Sigmoid colon (tissue), 7 donors: ENCODE measurements around the gene KLK5. TPM values are rescaled to one million over a fixed set of nuclear protein-coding genes. Genes with fewer than 3 reads are reported as not detected.
"Not testable (repeated sequence)": the region's sequence is repeated elsewhere in the genome, so short reads cannot be mapped to it uniquely, and the experiment has no call there.

ENCODE experiments used
- DNase-seq: peaks from one replicate; pipeline ENCODE4 v3.0.0-alpha.2; 2019
- H3K27ac ChIP-seq, 4 donors: fragments of 200-600 bp; sonication (generic); one replicate each; pipeline ENCODE4 v1.5.1; 2016 to 2019; ENCODE audit warnings: mild to moderate bottlenecking in 1 of 4
- H3K27me3 ChIP-seq, 3 donors: fragments of 200-600 bp; sonication (generic); one replicate each; pipeline ENCODE4 v1.5.1; 2019; ENCODE audit warnings: mild to moderate bottlenecking in 1 of 3
- H3K36me3 ChIP-seq, 4 donors: fragments of 200-600 bp; sonication (generic); one replicate each; pipeline ENCODE4 v1.5.1; 2016 to 2019
- H3K4me1 ChIP-seq, 4 donors: fragments of 200-600 bp; sonication (generic); one replicate each; pipeline ENCODE4 v1.5.1; 2017 to 2019
- H3K4me3 ChIP-seq, 4 donors: fragments of 200-600 bp; sonication (generic); one replicate each; pipeline ENCODE4 v1.5.1; 2017 to 2019; ENCODE audit warnings: mild to moderate bottlenecking in 2 of 4, moderate library complexity in 1 of 4
- H3K9me3 ChIP-seq, 4 donors: fragments of 200-600 bp in 3 of 4; sonication (generic) in 3 of 4; one replicate each; pipeline versions ENCODE4 v1.5.1 to v1.6.1; 2013 to 2019
- EP300 ChIP-seq, 4 donors: sonication (generic); formaldehyde crosslinking; IDR thresholded peaks; one replicate each; pipeline ENCODE4 v1.6.1; 2017; ENCODE audit warnings: antibody characterized with exemption in 4 of 4
- POLR2A ChIP-seq, 2 donors: fragments of 450-650 bp; IDR thresholded peaks; one replicate each; pipeline ENCODE4 v1.6.1; 2016; ENCODE audit warnings: antibody characterized with exemption in 2 of 2, mild to moderate bottlenecking in 2 of 2, moderate library complexity in 2 of 2
- POLR2AphosphoS5 ChIP-seq, 4 donors: sonication (generic); formaldehyde crosslinking; IDR thresholded peaks; one replicate each; pipeline ENCODE4 v1.6.1; 2017; ENCODE audit warnings: antibody characterized with exemption in 4 of 4
- WGBS, 2 donors: extraction: QIAGEN DNeasy Blood & Tissue Kit; methylation state at CpG; one replicate each; pipeline ENCODE4 v1.1.7; 2013; 5-methylcytosine and 5-hydroxymethylcytosine counted together
- intact Hi-C: fragments of 100-400 bp; cut with DNase I; formaldehyde crosslinking; loops from one replicate; pipeline ENCODE4 v1.15.1; 2023
- polyA plus RNA-seq, 3 donors: library from polyadenylated mRNA; stranded (reverse); fragments of 200-250 nt; gene quantifications; one replicate each; pipeline ENCODE4 v1.2.3, GENCODE V29; 2013
- total RNA-seq, 4 donors: library from RNA; depleted of rRNA; stranded (reverse); fragments of >200 nt; gene quantifications; one replicate each; pipeline ENCODE4 v1.1.0, GENCODE V29; 2016
- TF ChIP-seq, protein P1 (sequence below), 4 experiments: fragments of 450-650 bp in 3 of 4; fragments of 200-600 bp in 1 of 4; IDR thresholded peaks; one replicate each; pipeline ENCODE4 v1.5.1; 2016 to 2019; ENCODE audit warnings: antibody characterized with exemption in 4 of 4, mild to moderate bottlenecking in 3 of 4, moderate library complexity in 2 of 4
- donor health status: healthy with polysubstance abuse.
- donor health status: Bipolar disorder and iron deficiency.
- donor health status: healthy.

The KLK5 gene
- total and polyA plus RNA-seq, 7 donors, result not detected

- no peak overlapping the region for H3K4me3 ChIP-seq
- peaks cover 0 to 76% (median 13%) of the 10 kb centered on the region in 3 donors for H3K27me3 ChIP-seq
- WGBS, 2 donors, result 66 to 80% methylated on average over 9 of the region's 9 CpGs
- H3K27ac ChIP-seq, result no peak overlapping the region
- TF ChIP-seq, protein P1, sequence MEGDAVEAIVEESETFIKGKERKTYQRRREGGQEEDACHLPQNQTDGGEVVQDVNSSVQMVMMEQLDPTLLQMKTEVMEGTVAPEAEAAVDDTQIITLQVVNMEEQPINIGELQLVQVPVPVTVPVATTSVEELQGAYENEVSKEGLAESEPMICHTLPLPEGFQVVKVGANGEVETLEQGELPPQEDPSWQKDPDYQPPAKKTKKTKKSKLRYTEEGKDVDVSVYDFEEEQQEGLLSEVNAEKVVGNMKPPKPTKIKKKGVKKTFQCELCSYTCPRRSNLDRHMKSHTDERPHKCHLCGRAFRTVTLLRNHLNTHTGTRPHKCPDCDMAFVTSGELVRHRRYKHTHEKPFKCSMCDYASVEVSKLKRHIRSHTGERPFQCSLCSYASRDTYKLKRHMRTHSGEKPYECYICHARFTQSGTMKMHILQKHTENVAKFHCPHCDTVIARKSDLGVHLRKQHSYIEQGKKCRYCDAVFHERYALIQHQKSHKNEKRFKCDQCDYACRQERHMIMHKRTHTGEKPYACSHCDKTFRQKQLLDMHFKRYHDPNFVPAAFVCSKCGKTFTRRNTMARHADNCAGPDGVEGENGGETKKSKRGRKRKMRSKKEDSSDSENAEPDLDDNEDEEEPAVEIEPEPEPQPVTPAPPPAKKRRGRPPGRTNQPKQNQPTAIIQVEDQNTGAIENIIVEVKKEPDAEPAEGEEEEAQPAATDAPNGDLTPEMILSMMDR (IDR thresholded peaks at IDR 0.05), result no peak
- intact Hi-C loops, result no loop called here
- no peaks in the 10 kb centered on the region for H3K36me3 ChIP-seq
- H3K9me3 ChIP-seq, result no peaks in the 10 kb centered on the region
- H3K4me1 ChIP-seq, result no peaks in the 10 kb centered on the region
- DNase-seq, result no peak
Measured at GRCh38 chr19:50972795-50973376, 20.0 kb upstream of the KLK5 start.

DNA sequence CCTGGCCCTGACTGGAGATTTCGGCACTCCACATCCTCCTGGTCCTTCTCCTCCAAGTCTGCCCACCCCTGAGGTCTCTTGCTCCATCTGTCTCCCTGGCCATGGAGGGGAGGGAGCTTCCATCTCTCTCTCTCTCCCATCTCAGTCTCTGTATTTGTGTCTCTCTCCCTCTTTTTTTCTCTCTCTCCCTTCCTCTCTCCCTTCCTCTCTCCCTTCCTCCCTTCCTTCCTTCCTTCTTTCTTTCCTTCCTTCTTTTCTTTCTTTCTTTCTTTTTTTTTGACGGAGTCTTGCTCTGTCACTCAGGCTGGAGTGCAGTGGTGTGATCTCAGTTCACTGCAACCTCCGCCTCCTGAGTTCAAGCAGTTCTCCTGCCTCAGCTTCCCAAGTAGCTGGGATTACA, 17.0 kb upstream of the KLK5 start:
- H3K27ac ChIP-seq, H3K36me3 ChIP-seq, H3K9me3 ChIP-seq, H3K4me3 ChIP-seq, DNase-seq, H3K4me1 ChIP-seq, intact Hi-C loops: not testable (repeated sequence)
- 83 to 84% methylated on average over 3 of the region's 3 CpGs for WGBS, 2 donors
- peaks cover 0 to 75% (median 11%) of the 10 kb centered on the region in 3 donors for H3K27me3 ChIP-seq

DNA sequence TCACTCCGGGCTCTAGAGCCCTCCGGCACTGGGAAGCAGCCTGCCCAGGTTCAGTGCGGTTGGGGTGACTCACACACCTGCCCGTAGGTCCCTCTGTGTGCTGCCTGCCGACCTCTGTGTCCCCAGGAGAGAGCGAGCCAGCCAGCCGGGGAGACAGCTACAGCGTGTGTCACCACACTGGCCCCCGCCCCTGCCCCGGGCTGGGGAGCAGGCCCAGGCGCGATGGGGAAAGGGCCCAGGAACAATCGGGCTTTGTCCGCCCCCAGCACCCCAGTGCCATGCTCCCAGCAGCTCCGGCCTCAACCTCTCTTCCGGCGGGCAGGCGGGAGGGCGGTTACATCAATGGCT, 16.5 kb upstream of the KLK5 start, which contains the start of gene KLK6:
KLK6 (minus strand) TSS at position 179 of the 348 bp plus-strand sequence. CDS start 1,487 bp downstream, outside the sequence.
- Histone ChIP-seq H3K4me3 (no peak within 1 kb of the TSS), H3K9me3 (no peaks in the 10 kb centered on the region), H3K27ac (no peak within 1 kb of the TSS), H3K27me3 (peaks cover 0 to 73% (median 11%) of the 10 kb centered on the region in 3 donors), H3K36me3 (no peaks in the 10 kb centered on the region), H3K4me1 (no peaks in the 10 kb centered on the region)
- TF ChIP-seq POLR2AphosphoS5 (IDR thresholded peaks at IDR 0.05) (no peak), EP300 (IDR thresholded peaks at IDR 0.05) (no peak), POLR2A (IDR thresholded peaks at IDR 0.05) (no peak)
- TF ChIP-seq, protein P1 (IDR thresholded peaks at IDR 0.05), result no peak
- intact Hi-C loops, result no loop called here
- no peak for DNase-seq
- 68 to 74% methylated on average over 19 of the region's 19 CpGs for WGBS, 2 donors

DNA sequence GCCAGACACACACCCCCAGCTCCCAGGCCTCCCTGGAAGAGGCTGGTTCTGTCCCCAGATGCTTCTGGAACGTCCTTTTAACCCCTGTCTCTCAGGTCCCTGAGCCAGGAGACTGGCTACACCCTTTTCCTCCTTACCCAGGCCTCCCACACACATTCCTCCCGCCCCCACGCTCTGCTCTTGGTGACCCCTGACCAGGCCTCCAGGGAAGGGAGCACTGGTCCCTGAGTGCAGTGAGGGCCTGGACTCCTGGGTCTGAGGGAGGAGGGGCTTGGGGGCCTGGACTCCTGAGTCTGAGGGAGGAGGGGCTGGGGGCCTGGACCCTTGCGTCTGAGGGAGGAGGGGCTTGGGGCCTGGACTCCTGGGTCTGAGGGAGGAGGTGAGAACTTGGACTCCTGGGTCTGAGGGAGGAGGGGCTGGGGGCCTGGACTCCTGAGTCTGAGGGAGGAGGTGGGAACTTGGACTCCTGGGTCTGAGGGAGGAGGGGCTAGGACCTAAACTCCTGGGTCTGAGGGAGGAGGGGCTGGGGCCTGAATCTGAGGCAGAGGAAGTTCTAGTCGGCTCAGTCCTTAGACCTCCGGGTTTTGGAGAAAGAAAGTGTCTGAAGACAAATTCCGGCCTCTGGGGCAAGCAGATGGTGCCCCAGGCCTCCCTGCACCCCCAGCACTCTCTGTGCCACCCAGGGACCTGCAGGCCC, 16.0 kb upstream of the KLK5 start:
- H3K4me1 ChIP-seq, result no peaks in the 10 kb centered on the region
- peaks cover 0 to 67% (median 11%) of the 10 kb centered on the region in 3 donors for H3K27me3 ChIP-seq
- no peaks in the 10 kb centered on the region for H3K36me3 ChIP-seq
- H3K27ac ChIP-seq, result no peak overlapping the region
- TF ChIP-seq EP300 (IDR thresholded peaks at IDR 0.05) (no peak), POLR2AphosphoS5 (IDR thresholded peaks at IDR 0.05) (no peak), POLR2A (IDR thresholded peaks at IDR 0.05) (no peak)
- TF ChIP-seq, protein P1 (IDR thresholded peaks at IDR 0.05), result no peak
- WGBS, 2 donors, result 35 to 46% methylated on average over 7 of the region's 7 CpGs
- H3K9me3 ChIP-seq, result no peaks in the 10 kb centered on the region
- no peak overlapping the region for H3K4me3 ChIP-seq
- intact Hi-C loops, result no loop called here
- DNase-seq, result no peak

- 34 to 40% methylated on average over 20 of the region's 20 CpGs for WGBS, 2 donors
- Histone ChIP-seq H3K4me3 (no peak overlapping the region), H3K4me1 (no peaks in the 10 kb centered on the region), H3K27ac (no peak overlapping the region), H3K9me3 (no peaks in the 10 kb centered on the region), H3K36me3 (no peaks in the 10 kb centered on the region), H3K27me3 (peaks cover 0 to 68% (median 11%) of the 10 kb centered on the region in 3 donors)
- TF ChIP-seq EP300 (IDR thresholded peaks at IDR 0.05) (no peak), POLR2A (IDR thresholded peaks at IDR 0.05) (no peak), POLR2AphosphoS5 (IDR thresholded peaks at IDR 0.05) (no peak)
- intact Hi-C loops, result no loop called here
- DNase-seq, result no peak
Measured at GRCh38 chr19:50967929-50968715, 15.3 kb upstream of the KLK5 start.
